Activated CD8-positive, alpha-beta memory T cell treated with anti-CD3 and anti-CD28 coated beads, Interleukin-2, amount 50 U/mL, for 24 hours (primary cell): Measurements from ENCODE around the gene PTPDC1.

ENCODE experiments used
- DNase-seq: peaks from one replicate; pipeline ENCODE4 v3.0.0-alpha.2; 2020; ENCODE audit errors: extremely low read depth

PTPDC1 gene

GRCh38 chr9:94140791-94141790 lies 56.8 kb downstream of the PTPDC1 start:
- no peak for DNase-seq

- no peak for DNase-seq
These were observed 58.1 kb downstream of the PTPDC1 start for GRCh38 chr9:94142353-94142752.

DNA sequence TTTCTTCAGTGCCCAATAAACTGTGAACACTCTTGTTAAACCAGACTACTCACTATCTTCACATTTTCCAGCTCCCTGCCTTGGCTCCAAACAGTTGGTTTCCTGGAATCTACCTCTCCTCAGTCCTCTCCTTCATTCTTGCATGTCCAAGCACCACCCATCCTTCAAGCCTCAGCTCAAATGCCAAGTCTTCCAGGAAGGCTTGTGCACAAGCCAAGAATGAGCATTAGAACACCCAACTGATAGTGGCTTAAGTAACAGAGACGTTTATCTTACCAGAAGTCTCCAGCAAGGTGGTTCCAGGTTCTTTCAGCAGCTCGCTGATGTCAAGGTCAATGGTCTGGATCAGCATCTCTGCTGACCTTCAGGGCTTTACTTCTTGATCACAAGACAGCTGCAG lies 60.1 kb downstream of the PTPDC1 start:
- DNase-seq, result no peak

GRCh38 chr9:94145640-94146039 lies 61.4 kb downstream of the PTPDC1 start:
- DNase-seq, result no peak

DNA sequence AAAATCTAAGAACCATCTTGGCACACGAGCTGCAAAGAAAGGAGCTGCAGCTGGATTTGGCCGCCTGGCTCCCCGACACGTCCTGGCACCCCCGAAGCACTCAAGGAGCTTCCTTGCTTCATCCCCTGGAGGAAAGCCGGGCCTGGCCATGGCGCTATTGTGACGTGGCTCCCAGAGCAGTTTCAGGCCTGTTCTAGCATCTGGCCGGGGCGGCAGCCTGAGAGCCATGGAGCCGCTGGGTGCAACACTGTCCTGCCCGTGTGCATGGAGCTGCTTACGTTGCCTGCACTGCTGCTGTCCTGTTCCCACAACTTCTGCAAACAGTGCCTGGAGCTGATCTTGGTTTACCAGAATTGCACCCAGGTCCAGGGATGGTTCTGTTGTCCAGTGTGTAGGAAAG lies 63.5 kb downstream of the PTPDC1 start:
- no peak for DNase-seq

GRCh38 chr9:94148419-94148818 lies 64.2 kb downstream of the PTPDC1 start:
- DNase-seq, result no peak

DNA sequence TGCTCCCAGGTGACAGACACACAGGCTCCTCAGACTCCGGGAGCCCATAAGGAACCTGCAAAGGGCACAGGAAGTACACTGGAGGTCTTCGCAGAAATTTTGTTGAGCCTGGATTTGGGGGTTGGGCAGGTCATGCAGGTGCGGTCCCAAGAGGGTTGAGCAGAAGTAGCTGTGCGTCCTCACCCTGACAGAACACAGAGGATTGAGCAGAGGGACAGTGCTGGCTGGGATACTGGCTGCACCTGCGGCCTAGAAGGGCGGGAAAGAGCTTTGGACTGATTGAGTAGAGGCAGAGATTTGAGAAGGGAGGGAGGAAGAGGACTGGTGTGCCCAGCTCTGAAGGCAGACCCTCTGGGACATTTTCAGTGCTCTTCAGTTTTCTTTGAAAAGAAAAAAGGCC lies 65.4 kb downstream of the PTPDC1 start:
- no peak for DNase-seq

DNA sequence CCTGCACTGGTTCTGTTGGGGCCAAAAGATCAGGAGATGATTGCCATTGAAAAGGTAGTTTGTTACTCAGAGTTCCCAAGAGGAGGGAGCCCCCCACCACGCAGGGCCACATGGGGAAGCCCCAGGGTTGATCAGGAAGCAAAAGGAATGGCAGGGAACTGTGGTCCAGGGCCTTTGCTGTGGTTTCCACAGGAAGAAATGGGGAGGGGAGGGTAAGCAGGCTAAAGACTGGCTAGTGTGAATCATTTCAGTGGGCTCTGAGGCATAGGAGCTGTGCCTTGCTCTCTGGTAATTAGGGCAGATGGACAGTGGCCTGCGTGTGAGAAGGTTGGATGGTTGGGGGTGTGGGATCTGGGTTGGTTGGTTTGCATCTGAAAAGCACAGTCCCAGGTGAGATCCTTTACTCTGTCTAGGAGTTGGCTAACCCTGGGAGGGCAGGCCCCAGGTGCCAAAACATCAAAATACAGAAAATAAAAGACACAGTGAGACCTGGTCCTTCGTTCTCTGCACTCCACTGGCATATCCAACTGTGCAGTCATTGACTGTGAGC lies 66.1 kb downstream of the PTPDC1 start:
- no peak for DNase-seq

DNA sequence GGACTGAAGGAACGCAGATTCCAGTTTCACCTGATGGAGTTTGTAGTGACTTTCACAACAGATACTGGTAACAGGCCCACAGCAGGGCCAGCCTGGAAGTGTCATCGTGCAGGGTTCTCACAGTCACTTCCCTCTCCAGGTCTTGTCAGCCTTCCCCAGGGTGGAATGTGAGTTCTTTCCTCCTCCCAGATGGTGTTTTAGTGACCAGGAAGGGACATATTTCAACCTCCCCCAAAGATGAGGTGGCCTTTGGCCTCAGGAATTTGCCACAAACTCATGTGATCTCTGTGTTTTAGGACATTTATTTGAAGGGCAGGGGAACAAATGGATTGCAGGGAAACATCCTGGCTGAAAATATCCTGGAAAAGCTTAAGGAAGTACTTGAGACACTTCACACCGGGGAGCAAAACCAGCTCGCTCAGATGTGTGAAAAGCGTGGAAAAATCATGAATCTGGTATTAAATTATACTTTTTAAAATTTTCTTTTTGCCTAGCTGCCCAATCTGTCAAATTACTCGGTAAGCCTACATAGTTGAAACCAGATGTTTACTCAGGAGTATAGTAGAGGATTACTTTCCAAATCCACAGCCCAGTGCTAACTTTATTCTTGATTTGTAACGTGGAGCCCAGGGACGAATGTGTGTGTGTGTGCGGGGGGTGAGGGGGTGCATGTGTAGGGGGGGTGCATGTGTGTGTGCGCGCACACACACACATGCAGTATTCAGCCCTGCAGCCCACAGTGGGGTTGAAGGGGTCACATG lies 66.8 kb downstream of the PTPDC1 start:
- DNase-seq, result no peak

DNA sequence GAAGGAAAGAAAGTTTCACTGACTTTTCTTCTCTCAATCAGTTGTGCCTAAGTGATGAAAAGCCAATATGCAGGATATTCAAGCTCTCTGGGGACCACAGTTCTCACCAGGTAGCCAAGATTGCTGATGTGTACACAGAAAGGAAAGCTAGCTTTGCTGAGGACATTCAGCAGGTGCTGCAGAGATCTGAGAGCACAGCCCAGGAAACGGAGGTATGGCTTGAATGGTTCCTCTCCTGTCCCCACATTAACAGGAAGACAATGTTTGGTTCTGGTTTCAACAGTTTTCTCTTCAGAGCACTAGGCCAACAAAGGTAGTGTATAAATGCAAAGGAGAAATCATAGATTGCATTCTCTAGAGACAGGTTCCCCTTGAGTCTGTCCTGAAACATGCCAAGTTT lies 69.6 kb downstream of the PTPDC1 start:
- DNase-seq, result no peak

- no peak for DNase-seq
These were observed 72.2 kb downstream of the PTPDC1 start for GRCh38 chr9:94156348-94157049.

DNA sequence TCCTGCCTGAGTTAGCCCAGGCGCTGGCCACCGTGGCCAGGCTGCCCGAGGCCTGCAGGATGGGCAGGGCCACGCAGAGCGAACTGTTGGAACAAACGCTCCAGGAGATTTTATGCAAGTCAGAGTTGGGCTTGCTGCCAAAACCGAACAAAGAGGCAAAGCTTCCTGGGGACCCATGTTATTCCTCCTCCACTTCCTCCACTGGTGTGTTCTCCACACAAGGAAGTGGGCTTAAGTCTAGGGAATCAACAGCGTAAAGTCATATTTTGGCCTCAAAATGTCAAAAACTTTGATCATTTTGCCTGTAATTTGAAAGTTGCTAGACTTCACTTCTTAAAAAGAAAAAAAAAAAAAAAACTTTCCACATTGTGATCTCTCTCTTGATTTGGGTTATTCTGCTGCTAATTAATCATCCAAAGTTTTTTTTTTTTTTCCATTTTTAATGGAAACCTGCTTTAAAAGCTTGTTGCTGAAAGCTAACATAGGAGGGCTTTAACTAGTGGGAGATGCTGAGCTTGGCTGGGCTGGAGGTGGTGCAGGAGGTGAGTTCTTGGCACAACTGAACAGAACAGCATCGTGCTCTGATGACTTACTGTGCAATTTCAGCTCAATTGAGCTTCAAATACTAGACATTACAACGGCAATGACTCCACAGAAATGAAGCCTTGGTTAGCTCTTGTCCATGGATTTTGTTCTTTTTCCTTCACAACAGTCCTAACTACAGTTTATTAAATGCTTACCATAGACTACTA lies 73.0 kb downstream of the PTPDC1 start:
- no peak for DNase-seq
